Esophagus muscularis mucosa (tissue), 3 donors: ENCODE results near the gene SLCO2A1.

Experiments used
- CTCF ChIP-seq, 3 experiments: fragments of 200-600 bp in 2 of 3; fragments of 450-650 bp in 1 of 3; sonication (generic) in 2 of 3; IDR thresholded peaks; one replicate each; pipeline ENCODE4 v1.5.1; 2017 to 2019; ENCODE audit warnings: antibody characterized with exemption in 3 of 3, mild to moderate bottlenecking in 2 of 3, moderate library complexity in 1 of 3
- POLR2A ChIP-seq: fragments of 450-650 bp; IDR thresholded peaks from one replicate; pipeline ENCODE4 v1.6.1; 2017; ENCODE audit warnings: antibody characterized with exemption, moderate library complexity, mild to moderate bottlenecking, low read depth
- POLR2AphosphoS5 ChIP-seq, 2 donors: sonication (generic); formaldehyde crosslinking; IDR thresholded peaks; one replicate each; pipeline ENCODE4 v1.6.1; 2017; ENCODE audit warnings: antibody characterized with exemption in 2 of 2

DNA sequence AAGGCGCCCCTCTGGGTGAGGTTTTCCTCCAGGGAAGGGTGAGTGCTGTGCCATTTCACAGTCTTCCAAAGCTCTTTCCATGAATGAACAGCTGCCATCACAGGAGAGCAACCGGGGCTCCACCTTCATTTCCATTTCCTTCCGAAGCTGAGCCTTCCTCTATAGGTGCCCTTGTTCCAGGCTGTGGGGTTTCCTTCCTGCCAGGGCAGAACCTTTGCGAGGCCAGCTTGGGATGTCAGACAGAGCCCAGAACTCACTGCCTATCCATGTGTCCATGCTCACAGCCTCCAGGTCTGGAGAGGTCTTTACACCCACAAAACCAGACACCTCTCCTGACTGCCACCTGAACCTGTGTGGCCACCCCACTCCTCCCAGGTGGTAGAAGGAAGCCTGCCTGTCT, 49.2 kb downstream of the SLCO2A1 start:
- TF ChIP-seq POLR2A (no peak), CTCF (IDR thresholded peaks at IDR 0.05) (no peak), POLR2AphosphoS5 (IDR thresholded peaks at IDR 0.05) (no peak)
